ENCODE data around the gene PRND. TPM values are rescaled to one million over a fixed set of nuclear protein-coding genes. Genes with fewer than 3 reads are reported as not detected.

Gene PRND
- total and polyA plus RNA-seq, 2 of the 8 experiments (the other 6 are each of a cell fraction or from before 2014, with no cell fraction given): 0.09 to 0.11 TPM

DNA sequence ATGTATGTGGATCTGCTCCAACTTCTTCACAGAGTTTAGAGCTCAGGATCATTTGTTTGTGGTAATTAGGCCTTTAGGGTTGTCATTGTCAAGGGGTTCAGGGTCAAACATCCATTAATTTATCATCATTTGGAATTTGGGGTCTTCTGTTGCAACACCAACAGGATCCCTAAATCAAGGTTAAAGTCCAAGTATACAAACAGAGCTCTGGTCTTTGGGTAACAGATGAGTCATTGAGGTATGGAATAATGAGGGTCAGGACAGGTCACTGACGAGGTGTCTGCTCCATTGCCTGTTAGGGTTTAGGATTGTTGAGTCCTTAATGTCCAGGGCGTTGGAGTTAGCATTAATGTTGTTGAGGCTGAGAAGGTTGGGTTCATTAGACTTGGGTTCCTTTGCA lies 47.6 kb downstream of the PRND start:
- H3K9ac ChIP-seq (replicated peaks in 1 of 4; ENCODE audit: extremely low read depth in 1 of 4, low read depth in 3 of 4, low read length in 3 of 4): no peak overlapping the region
- WGBS, 2 experiments (ENCODE audit: extremely low coverage in 1 of 2, insufficient coverage in 1 of 2, insufficient read length in 1 of 2, insufficient replicate concordance in 2 of 2, low coverage in 1 of 2, low lambda C conversion rate in 2 of 2, missing lambda C conversion rate in 1 of 2): 78% methylated on average over 2 of the region's 2 CpGs; no CpG with 5 or more reads in 1 of the 2 experiments
- H3K18ac ChIP-seq (ENCODE audit: extremely low read depth, low read length): no peak overlapping the region
- no peak overlapping the region for H4K91ac ChIP-seq (replicated peaks; ENCODE audit: insufficient read length, low read length)
- H3K27me3 ChIP-seq (replicated peaks in 1 of 4; ENCODE audit: control insufficient read depth in 3 of 4, extremely low read depth in 1 of 4, insufficient read depth in 3 of 4, low read length in 3 of 4): no peaks in the 10 kb centered on the region
- H3K27ac ChIP-seq (ENCODE audit: low read depth, low read length): no peak overlapping the region
- H3K4ac ChIP-seq (replicated peaks; ENCODE audit: insufficient read length, low read depth, low read length): no peak overlapping the region
- no peaks in the 10 kb centered on the region for H3K79me1 ChIP-seq (ENCODE audit: low read depth, low read length)
- peaks cover 9% of the 10 kb centered on the region in 2 experiments; a peak in 2 of 4 replicates for H3K9me3 ChIP-seq (ENCODE audit: insufficient read depth in 2 of 2, low read depth in 1 of 2, low read length in 1 of 2)
- H2BK15ac ChIP-seq (ENCODE audit: low read length): no peak overlapping the region
- no peak overlapping the region for H2BK12ac ChIP-seq (ENCODE audit: low read depth, low read length)
- H4K5ac ChIP-seq (ENCODE audit: insufficient read length, low read depth, low read length): no peak overlapping the region
- no peak overlapping the region for H4K8ac ChIP-seq (ENCODE audit: extremely low read depth, insufficient read depth, low read length)
- POLR2A ChIA-PET (ENCODE audit: partially characterized antibody): no interaction called here
- no peaks in the 10 kb centered on the region for H3K79me2 ChIP-seq (ENCODE audit: control insufficient read depth in 1 of 2, insufficient read depth in 2 of 2, low read length in 2 of 2)
- H3K4me2 ChIP-seq (ENCODE audit: insufficient read depth in 1 of 2, low read depth in 2 of 2, low read length in 2 of 2): no peak overlapping the region
- no peak overlapping the region for H3K4me3 ChIP-seq (ENCODE audit: extremely low read depth in 1 of 4, insufficient read depth in 2 of 4, low read depth in 3 of 4, low read length in 4 of 4)
- DNase-seq (ENCODE audit: low read depth in 1 of 2, low spot score in 2 of 2): no peak
- no peak overlapping the region for H2BK120ac ChIP-seq (replicated peaks; ENCODE audit: low read depth, low read length)
- H4K20me1 ChIP-seq (replicated peaks in 1 of 2; ENCODE audit: control insufficient read depth in 1 of 2, insufficient read depth in 2 of 2, low read length in 2 of 2): no peaks in the 10 kb centered on the region
- no peaks in the 10 kb centered on the region for H3K4me1 ChIP-seq (replicated peaks in 1 of 4; ENCODE audit: control insufficient read depth in 3 of 4, insufficient read depth in 4 of 4, low read length in 3 of 4)
- no peak overlapping the region for H3K14ac ChIP-seq (ENCODE audit: insufficient read length)
- CTCF ChIA-PET (ENCODE audit: partially characterized antibody): interaction anchor here (1.2 kb wide), 1 partner anchor 29 kb away, joined by 4 read pairs; no protein-coding TSS in a partner anchor
- no peak overlapping the region for H2BK20ac ChIP-seq (ENCODE audit: low read length)
- H2BK5ac ChIP-seq (ENCODE audit: low read depth, low read length): no peak overlapping the region
- H3K36me3 ChIP-seq (ENCODE audit: control insufficient read depth in 2 of 4, insufficient read depth in 4 of 4, low read length in 3 of 4): no peaks in the 10 kb centered on the region
- H3K23ac ChIP-seq (ENCODE audit: insufficient read length): no peak overlapping the region
- H3K23me2 ChIP-seq (ENCODE audit: low read depth, low read length): no peaks in the 10 kb centered on the region
- no peak overlapping the region for H3K56ac ChIP-seq (replicated peaks; ENCODE audit: insufficient read length, low read depth, low read length)
- no peak for FAIRE-seq
- H2AFZ ChIP-seq (ENCODE audit: low read length): no peak overlapping the region
- H2AK5ac ChIP-seq (ENCODE audit: low read depth, low read length): no peak overlapping the region
- TF ChIP-seq SUZ12 (IDR thresholded peaks at IDR 0.05; ENCODE audit: low read length) (no peak), SIN3A (conservative IDR thresholded peaks at IDR 0.05 in 1 of 2, IDR thresholded peaks at IDR 0.05 in 1 of 2; ENCODE audit: low read depth in 1 of 2, low read length in 2 of 2) (no peak), CHD1 (IDR thresholded peaks at IDR 0.05; ENCODE audit: low read depth, low read length) (no peak), RAD21 (IDR thresholded peaks at IDR 0.05 in 1 of 2, conservative IDR thresholded peaks at IDR 0.05 in 1 of 2; ENCODE audit: low read depth in 2 of 2, low read length in 2 of 2) (no peak), TBP (IDR thresholded peaks at IDR 0.05; ENCODE audit: low read depth, low read length) (no peak), SRF (IDR thresholded peaks at IDR 0.05; ENCODE audit: low read depth, low read length) (no peak), TCF12 (IDR thresholded peaks at IDR 0.05; ENCODE audit: low read depth, low read length) (no peak)
